HepG2 (cell line): ENCODE measurements around the gene TRPC4. TPM values are rescaled to one million over a fixed set of nuclear protein-coding genes. Genes with fewer than 3 reads are reported as not detected.

ENCODE experiments used
- EEA1 ChIP-seq: sonication (generic); formaldehyde crosslinking; IDR thresholded peaks from 2 replicates; pipeline ENCODE4 v1.5.1; 2020; ENCODE audit warnings: mild to moderate bottlenecking, missing genetic modification reagents, borderline replicate concordance
- HCFC1 ChIP-seq: fragments of 150-350 bp; IDR thresholded peaks from 2 replicates; pipeline ENCODE4 v1.6.1; 2014; ENCODE audit warnings: low read depth, low read length
- MAX ChIP-seq: IDR thresholded peaks from 2 replicates; pipeline ENCODE4 v1.6.1; 2012; ENCODE audit warnings: inconsistent platforms
- MBNL3 ChIP-seq: fragments of 250-450 bp; sonication (Bioruptor Pico); conservative IDR thresholded peaks from 2 replicates; pipeline ENCODE4 v1.8.0; 2022; ENCODE audit warnings: mild to moderate bottlenecking, inconsistent platforms
- ONECUT2 ChIP-seq: sonication (generic); formaldehyde crosslinking; IDR thresholded peaks from 2 replicates; pipeline ENCODE4 v1.4.0; 2020; ENCODE audit warnings: missing genetic modification reagents
- PHB2 ChIP-seq: fragments of 450-650 bp; IDR thresholded peaks from 2 replicates; pipeline ENCODE4 v1.6.1; 2018; ENCODE audit not compliant: partially characterized antibody
- RAD51 ChIP-seq: fragments of 450-650 bp; IDR thresholded peaks from 2 replicates; pipeline ENCODE4 v1.6.1; 2016; ENCODE audit warnings: borderline replicate concordance
- ZIK1 ChIP-seq: sonication (generic); formaldehyde crosslinking; IDR thresholded peaks from 2 replicates; pipeline ENCODE4 v1.5.0; 2020; ENCODE audit warnings: mild to moderate bottlenecking, low read depth, missing genetic modification reagents, borderline replicate concordance
- ZNF343 ChIP-seq: sonication (generic); formaldehyde crosslinking; IDR thresholded peaks from 2 replicates; pipeline ENCODE4 v1.4.0; 2020; ENCODE audit warnings: mild to moderate bottlenecking, missing genetic modification reagents
- polyA plus RNA-seq, 8 experiments: library from polyadenylated mRNA; depleted of rRNA in 3 of 8; stranded (reverse) in 7 of 8; unstranded in 1 of 8; fragments of >200 nt; fragmentation: Illumina TruSeq in 4 of 8; extraction: Trizol in 4 of 8; gene quantifications; 2 replicates each; pipeline versions ENCODE4 v1.2.1 to v1.2.3, GENCODE V29; 2011 to 2016; ENCODE audit warnings: low read depth in 4 of 8, missing spikeins in 1 of 8, mixed read lengths in 1 of 8; ENCODE audit not compliant: insufficient read depth in 1 of 8
- total RNA-seq, 5 experiments: library from RNA; depleted of rRNA; stranded (reverse); fragments of >200 nt; fragmentation: Illumina TruSeq; extraction: Trizol; gene quantifications; 2 replicates each; pipeline ENCODE4 v1.2.3, GENCODE V29; 2016; ENCODE audit warnings: low read depth in 1 of 5
- TF ChIP-seq, protein P1 (sequence below): sonication (generic); formaldehyde crosslinking; conservative IDR thresholded peaks from 2 replicates; pipeline ENCODE4 v1.4.0; 2020; ENCODE audit warnings: mild to moderate bottlenecking, missing genetic modification reagents, moderate library complexity
- TF ChIP-seq, protein P2 (sequence below): sonication (generic); formaldehyde crosslinking; IDR thresholded peaks from 2 replicates; pipeline ENCODE4 v1.4.0; 2020; ENCODE audit warnings: missing genetic modification reagents
- TF ChIP-seq, protein P3 (sequence below): sonication (generic); formaldehyde crosslinking; IDR thresholded peaks from 2 replicates; pipeline ENCODE4 v1.5.0; 2020; ENCODE audit warnings: mild to moderate bottlenecking, missing genetic modification reagents, borderline replicate concordance

TRPC4 gene
- total and polyA plus RNA-seq, 2 of the 13 experiments (the other 11 are each of a cell fraction or from before 2014, with no cell fraction given) = not detected

DNA sequence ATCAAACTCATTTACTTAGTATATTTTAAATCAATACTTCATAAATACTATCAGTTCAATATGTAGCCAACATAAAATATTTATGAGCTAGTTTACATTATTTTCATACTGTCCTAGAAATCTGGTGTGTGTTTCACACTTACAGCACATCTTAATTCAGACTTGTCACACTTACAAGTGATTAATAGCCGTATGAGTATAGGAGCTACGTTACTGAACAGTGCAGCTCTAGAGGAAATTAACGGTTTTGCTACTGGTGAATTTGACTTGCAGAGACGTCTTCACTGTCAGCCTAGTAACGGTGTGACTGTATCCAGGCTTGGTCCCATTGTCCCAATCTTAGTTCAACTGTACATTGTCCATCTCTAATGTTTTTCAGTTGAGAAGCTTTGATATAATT is 237.3 kb downstream of the TRPC4 start (continued):
- TF ChIP-seq, protein P1, sequence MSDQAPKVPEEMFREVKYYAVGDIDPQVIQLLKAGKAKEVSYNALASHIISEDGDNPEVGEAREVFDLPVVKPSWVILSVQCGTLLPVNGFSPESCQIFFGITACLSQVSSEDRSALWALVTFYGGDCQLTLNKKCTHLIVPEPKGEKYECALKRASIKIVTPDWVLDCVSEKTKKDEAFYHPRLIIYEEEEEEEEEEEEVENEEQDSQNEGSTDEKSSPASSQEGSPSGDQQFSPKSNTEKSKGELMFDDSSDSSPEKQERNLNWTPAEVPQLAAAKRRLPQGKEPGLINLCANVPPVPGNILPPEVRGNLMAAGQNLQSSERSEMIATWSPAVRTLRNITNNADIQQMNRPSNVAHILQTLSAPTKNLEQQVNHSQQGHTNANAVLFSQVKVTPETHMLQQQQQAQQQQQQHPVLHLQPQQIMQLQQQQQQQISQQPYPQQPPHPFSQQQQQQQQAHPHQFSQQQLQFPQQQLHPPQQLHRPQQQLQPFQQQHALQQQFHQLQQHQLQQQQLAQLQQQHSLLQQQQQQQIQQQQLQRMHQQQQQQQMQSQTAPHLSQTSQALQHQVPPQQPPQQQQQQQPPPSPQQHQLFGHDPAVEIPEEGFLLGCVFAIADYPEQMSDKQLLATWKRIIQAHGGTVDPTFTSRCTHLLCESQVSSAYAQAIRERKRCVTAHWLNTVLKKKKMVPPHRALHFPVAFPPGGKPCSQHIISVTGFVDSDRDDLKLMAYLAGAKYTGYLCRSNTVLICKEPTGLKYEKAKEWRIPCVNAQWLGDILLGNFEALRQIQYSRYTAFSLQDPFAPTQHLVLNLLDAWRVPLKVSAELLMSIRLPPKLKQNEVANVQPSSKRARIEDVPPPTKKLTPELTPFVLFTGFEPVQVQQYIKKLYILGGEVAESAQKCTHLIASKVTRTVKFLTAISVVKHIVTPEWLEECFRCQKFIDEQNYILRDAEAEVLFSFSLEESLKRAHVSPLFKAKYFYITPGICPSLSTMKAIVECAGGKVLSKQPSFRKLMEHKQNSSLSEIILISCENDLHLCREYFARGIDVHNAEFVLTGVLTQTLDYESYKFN (CRISPR knock-in tag) = no peak
- no peak for TF ChIP-seq MBNL3 (CRISPR knock-in tag)
- TF ChIP-seq RAD51 = no peak
- TF ChIP-seq, protein P2, sequence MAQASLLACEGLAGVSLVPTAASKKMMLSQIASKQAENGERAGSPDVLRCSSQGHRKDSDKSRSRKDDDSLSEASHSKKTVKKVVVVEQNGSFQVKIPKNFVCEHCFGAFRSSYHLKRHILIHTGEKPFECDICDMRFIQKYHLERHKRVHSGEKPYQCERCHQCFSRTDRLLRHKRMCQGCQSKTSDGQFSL (CRISPR knock-in tag) = no peak
- no peak for TF ChIP-seq ZIK1 (CRISPR knock-in tag)
- no peak for TF ChIP-seq EEA1 (CRISPR knock-in tag)
- TF ChIP-seq, protein P3, sequence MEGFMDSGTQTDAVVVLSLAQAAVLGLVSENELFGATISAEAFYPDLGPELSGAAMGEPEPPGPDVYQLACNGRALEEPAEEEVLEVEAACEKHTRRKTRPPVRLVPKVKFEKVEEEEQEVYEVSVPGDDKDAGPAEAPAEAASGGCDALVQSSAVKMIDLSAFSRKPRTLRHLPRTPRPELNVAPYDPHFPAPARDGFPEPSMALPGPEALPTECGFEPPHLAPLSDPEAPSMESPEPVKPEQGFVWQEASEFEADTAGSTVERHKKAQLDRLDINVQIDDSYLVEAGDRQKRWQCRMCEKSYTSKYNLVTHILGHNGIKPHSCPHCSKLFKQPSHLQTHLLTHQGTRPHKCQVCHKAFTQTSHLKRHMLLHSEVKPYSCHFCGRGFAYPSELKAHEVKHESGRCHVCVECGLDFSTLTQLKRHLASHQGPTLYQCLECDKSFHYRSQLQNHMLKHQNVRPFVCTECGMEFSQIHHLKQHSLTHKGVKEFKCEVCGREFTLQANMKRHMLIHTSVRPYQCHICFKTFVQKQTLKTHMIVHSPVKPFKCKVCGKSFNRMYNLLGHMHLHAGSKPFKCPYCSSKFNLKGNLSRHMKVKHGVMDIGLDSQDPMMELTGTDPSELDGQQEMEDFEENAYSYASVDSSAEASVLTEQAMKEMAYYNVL = no peak
- no peak for TF ChIP-seq PHB2
- no peak for TF ChIP-seq ONECUT2
- no peak for TF ChIP-seq MAX
- TF ChIP-seq HCFC1 = no peak
- TF ChIP-seq ZNF343 (CRISPR knock-in tag) = no peak
- TF ChIP-seq, all 625 proteins: peak for 0
